ACC112 (cell line): ENCODE results near the gene SHISA8.

Experiments
- H2AFZ ChIP-seq: fragments of 200-600 bp; sonication (generic); one replicate; pipeline ENCODE4 v1.6.0; 2017; ENCODE audit warnings: antibody characterized with exemption, low read length; ENCODE audit not compliant: unreplicated experiment
- H3K27ac ChIP-seq: fragments of 200-600 bp; sonication (generic); 2 replicates; pipeline ENCODE4 v1.5.1; 2014; ENCODE audit warnings: low read depth, mild to moderate bottlenecking, antibody characterized with exemption, low read length, moderate library complexity
- H3K27me3 ChIP-seq: fragments of 200-600 bp; sonication (generic); 2 replicates; pipeline ENCODE4 v1.6.1; 2014; ENCODE audit warnings: mild to moderate bottlenecking, antibody characterized with exemption, low read length, moderate library complexity, mixed read lengths; ENCODE audit not compliant: insufficient read depth
- H3K36me3 ChIP-seq: fragments of 200-600 bp; sonication (generic); 2 replicates; pipeline ENCODE4 v1.6.1; 2016; ENCODE audit warnings: mild to moderate bottlenecking, antibody characterized with exemption, low read length, moderate library complexity, mixed read lengths; ENCODE audit not compliant: insufficient read depth
- H3K4me1 ChIP-seq: fragments of 200-600 bp; sonication (generic); one replicate; pipeline ENCODE4 v1.6.1; 2016; ENCODE audit warnings: low read length, mixed read lengths; ENCODE audit not compliant: insufficient read depth, unreplicated experiment, control insufficient read depth
- H3K4me3 ChIP-seq: fragments of 200-600 bp; sonication (generic); 2 replicates; pipeline ENCODE4 v1.5.1; 2014; ENCODE audit warnings: mild to moderate bottlenecking, low read depth, low read length
- H3K79me2 ChIP-seq: fragments of 200-600 bp; sonication (generic); one replicate; pipeline ENCODE4 v1.6.0; 2016; ENCODE audit warnings: low read length; ENCODE audit not compliant: control insufficient read depth, unreplicated experiment, insufficient read depth

The SHISA8 gene

DNA sequence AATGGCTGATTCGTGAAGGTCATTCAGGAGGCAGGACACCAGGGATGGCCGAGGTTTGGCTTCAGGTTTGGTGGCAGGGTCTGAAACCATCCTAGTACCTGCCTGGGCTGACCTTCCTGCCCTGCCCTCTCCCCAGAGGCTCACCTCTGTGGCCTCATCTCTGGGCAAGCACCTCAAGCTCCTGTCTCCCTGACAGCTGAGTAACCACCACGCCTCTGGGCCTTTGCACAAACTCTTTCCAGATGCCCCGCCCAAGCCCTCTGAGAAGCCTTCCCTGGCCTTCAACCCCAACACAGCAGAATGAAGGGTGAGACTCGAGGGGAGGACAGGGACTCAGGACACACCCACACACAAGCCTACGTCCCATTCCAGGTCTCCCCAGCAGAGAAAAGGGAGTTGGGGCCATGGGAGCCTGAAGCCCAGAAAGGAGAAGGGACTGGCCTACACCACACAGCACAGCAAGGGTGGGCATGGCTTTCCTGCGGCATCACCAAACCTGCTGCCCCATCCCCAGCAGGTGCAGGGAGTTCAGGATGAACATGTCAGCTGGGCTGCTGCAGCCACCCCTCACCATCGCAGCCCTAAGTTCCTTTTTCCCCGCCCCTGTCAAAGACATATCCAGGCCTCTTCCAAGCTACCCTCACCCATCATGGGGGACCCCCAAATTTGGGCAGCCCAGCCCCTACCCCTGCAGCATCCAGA lies 2.4 kb downstream of the SHISA8 start:
- Histone ChIP-seq H3K27ac (no peak overlapping the region), H3K27me3 (peaks cover 50% of the 10 kb centered on the region), H3K4me3 (no peak overlapping the region), H3K4me1 (no peaks in the 10 kb centered on the region), H3K79me2 (no peaks in the 10 kb centered on the region), H2AFZ (no peak overlapping the region), H3K36me3 (no peaks in the 10 kb centered on the region)

DNA sequence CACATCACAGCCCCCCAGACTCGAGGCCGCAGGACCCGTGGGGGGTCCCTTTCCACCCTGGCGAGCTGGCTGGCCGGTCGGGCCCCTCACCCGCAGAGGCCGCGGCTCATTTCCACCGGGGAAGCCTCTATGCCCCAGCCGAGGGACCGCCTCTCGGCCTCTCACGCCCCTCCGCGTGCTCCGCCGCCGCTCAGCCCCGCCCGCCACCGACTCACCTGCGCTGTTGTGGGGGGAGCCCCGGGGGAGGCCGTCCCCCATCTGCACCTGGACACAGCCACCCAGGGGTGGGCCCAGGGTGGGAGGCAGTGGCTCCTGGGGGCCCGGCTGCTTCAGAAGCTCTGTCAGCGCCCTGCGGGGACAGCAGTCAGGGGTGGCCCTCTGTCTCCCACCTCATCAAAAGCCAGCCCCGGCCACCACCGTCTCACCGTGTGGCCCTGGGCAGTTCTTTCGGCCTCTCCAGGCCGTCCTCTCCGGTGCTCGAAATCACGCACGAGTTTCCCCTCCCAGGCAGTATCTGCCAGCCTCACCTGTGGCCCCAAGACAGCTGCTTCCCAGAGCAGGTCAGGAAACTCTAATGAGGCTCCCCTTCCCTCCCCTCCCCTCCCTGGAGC lies 3.8 kb downstream of the SHISA8 start:
- no peaks in the 10 kb centered on the region for H3K36me3 ChIP-seq
- peaks cover 47% of the 10 kb centered on the region for H3K27me3 ChIP-seq
- H3K79me2 ChIP-seq: no peaks in the 10 kb centered on the region
- peak overlapping the region; percentile 61 for H3K4me3 ChIP-seq
- no peaks in the 10 kb centered on the region for H3K4me1 ChIP-seq
- H2AFZ ChIP-seq: no peak overlapping the region
- H3K27ac ChIP-seq: no peak overlapping the region

DNA sequence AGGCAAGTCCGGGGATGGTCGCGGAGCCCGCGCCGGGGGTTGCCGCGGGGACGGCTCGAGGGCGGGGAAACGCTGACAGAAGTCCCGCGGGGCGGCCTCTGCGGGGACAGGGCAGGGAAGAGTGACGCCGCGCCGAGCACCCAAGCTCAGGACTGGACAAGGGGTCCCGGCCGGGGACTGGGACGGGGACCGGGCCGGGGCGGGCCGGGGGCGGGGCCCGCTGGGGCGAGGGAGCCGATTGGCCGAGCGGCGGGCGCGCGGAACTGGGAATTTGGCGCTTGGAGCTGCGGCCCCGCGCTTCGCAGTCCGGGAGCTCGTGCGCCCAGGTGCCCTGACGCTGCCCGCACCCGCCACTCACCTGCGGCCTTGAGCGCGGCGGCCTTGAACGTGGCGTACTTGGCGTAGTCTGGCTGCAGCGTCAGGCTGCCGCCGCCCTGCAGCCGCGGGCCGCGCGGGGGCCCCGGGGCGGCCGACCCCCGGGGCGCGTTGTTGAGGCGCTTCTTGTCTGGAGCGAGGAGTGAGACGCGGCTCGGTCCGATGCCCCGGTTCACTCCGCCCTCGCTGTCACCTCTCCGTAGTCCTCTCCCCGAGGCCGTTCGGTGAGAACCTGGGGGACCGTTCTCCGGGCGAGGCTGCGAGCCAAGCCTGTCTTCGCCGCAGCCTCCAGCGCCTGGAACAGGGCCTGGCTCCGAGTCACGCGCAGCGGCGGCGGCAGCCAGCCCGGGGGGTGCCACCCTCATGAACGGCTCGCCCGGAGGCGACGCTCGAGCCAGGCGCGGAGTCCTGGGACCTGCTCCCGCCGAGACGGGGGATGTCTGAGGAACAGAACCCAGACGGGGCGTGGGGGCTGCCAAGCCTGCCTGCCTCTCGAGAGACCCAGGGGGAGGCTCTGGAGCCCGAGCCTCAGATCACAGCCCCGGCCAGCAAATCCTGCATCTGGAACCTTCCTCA lies 4.5 kb downstream of the SHISA8 start:
- no peaks in the 10 kb centered on the region for H3K79me2 ChIP-seq
- H3K27ac ChIP-seq: no peak overlapping the region
- H3K36me3 ChIP-seq: no peaks in the 10 kb centered on the region
- peak overlapping the region; percentile 61 for H3K4me3 ChIP-seq
- no peaks in the 10 kb centered on the region for H3K4me1 ChIP-seq
- no peak overlapping the region for H2AFZ ChIP-seq
- H3K27me3 ChIP-seq: peaks cover 39% of the 10 kb centered on the region

DNA sequence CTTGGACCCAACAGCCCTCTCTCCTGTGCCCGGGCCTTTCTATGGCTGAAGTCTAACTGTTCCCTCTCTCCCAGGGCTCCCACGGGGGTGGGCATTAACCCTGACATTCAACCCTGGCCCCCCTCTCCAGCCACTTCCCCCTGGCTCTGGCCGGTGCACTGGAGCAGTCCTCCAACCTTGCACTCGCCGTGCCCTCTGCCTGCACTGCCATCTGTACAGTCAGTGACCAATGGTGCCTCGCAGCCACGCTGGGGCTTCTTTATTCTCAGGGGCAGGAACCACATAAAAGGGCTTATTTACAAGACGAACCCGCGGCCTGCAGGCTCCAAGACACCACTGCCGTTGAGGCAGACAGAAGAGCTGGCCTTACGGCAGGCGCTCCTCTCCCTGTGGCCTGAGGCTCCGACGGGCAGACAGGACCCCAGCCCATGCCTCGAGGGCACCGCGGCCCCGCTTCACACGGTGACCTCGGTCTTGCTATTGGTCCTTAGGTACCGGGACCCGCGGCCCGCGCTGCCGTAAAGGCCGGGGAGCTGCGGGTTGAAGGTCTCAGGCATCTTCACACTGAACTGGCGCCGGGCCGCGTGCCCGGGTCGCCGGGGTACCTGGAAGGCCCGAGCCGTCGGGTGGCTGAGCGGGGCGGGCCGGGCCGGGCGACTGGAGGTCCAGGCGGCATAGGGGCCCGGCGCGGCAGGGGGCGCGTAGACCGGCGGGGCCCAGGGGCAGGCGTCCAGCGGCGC lies 5.4 kb downstream of the SHISA8 start:
- Histone ChIP-seq H3K36me3 (no peaks in the 10 kb centered on the region), H3K4me1 (no peaks in the 10 kb centered on the region), H3K27me3 (peaks cover 35% of the 10 kb centered on the region), H3K79me2 (no peaks in the 10 kb centered on the region), H3K27ac (no peak overlapping the region), H2AFZ (no peak overlapping the region), H3K4me3 (no peak overlapping the region)

DNA sequence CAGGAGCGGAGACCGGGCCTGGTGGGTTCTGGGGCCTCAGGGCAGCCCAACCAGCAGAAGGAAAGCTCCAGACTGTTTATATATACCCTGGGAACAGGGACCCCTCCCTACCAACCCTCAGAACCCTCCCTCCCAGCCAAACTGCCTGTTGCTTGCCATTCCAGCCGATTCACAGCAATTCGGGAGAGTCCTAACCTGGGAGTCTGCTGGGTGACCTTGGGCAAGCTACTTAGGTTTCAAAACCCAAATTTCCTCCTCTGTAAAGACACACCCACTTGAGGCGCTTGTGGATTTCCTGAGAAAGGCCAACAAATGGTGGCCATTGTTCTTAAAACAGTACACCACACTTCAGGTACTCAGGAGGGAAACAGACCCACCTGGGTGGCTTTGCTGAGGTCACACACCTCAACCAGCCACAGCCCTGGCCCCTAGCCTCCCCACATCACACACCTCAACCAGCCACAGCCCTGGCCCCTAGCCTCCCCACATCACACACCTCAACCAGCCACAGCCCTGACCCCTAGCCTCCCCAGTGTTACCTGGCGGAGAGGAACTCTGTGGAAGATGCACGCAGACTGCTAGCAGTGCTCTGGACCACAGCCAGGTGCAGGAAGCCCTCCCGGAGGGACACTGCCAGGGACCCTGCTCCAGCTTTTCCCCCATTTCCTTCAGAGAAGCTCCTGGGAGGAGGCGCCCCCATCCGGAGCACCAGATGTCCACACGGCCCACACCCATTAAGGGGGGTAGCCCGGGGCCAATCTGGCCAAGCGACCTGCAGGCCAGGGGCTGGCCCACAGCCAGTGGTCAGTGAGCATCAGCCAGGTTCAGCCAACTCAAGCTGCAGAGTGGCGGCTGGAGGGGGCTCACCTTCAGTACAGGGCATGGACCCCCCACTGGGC lies 6.2 kb downstream of the SHISA8 start:
- Histone ChIP-seq H3K27me3 (peaks cover 35% of the 10 kb centered on the region), H3K36me3 (no peaks in the 10 kb centered on the region), H3K27ac (no peak overlapping the region)

DNA sequence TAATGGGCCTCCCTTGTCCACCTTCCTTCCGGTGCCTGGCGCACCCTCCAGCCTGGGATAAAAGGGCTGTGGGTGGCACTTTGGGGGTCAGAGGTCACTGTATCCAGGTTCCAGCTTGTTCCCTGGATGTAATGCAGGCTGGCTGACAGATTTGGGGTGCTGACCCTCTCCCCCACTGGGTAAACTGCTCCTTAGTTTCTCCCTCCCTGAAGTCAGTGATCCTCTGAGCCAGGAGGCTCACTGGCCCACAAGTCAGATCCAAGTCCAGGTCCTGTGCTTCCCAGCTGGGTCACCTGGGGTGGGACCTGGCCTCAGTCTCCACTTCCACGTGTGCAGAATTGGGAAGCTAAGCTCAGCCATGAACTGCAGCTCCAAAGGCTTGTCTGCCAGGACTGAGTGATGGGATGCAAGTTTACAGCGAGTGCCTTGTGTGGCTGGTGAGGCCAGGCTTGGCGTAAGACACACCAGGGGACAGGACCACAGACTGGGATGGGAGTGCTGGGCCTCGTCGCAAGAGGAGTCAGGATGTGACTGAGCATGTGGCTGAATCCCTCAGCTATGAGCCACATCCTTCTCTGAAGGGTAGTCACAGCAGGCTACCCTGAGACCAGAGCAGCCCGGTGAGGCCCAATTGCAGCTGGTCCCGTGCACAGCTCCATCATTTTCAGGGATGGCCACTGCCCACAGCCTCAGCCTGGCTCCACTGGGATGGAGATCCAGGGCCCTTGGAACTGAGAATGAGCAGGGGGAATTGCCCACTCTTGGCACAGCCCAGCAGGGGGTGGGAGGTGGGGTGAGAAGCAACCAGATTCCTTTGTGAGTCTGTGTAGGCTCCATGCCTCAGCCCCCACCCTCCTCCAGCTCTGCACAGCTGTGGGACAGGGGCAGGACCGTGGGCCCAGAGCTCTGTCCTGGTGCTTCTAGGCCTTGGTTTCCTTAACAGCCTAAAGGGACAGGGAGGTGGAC lies 7.2 kb downstream of the SHISA8 start:
- peaks cover 27% of the 10 kb centered on the region for H3K27me3 ChIP-seq
- no peaks in the 10 kb centered on the region for H3K79me2 ChIP-seq
- H2AFZ ChIP-seq: no peak overlapping the region
- H3K4me3 ChIP-seq: no peak overlapping the region
- no peaks in the 10 kb centered on the region for H3K4me1 ChIP-seq
- H3K27ac ChIP-seq: no peak overlapping the region
- no peaks in the 10 kb centered on the region for H3K36me3 ChIP-seq

More for the DNA sequence above, 6.2 kb downstream of the SHISA8 start:
- Histone ChIP-seq H3K79me2 (no peaks in the 10 kb centered on the region), H3K4me3 (no peak overlapping the region), H3K4me1 (no peaks in the 10 kb centered on the region), H2AFZ (no peak overlapping the region)

DNA sequence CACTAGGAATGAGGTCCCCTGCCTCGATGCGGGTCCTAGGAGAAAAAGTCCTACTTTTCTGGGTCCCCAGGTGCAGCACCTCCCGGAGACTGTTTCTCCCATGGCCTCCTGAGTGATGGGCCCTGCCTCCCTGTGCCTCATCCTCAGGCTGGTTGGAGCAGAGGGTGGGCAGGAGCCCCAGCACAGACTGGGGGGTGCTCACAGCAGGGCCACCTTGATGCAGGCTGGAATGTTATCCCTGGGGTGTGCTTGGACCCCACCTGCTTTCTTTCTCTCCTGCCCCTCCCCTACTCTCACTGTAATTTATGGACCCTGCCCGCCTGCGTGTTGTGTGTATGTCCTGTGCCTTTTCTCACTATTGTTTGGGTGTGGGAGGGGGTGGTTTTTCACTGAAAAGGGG lies 8.1 kb downstream of the SHISA8 start:
- H2AFZ ChIP-seq: no peak overlapping the region
- peaks cover 18% of the 10 kb centered on the region for H3K27me3 ChIP-seq
- H3K27ac ChIP-seq: no peak overlapping the region
- no peaks in the 10 kb centered on the region for H3K36me3 ChIP-seq
- H3K4me1 ChIP-seq: no peaks in the 10 kb centered on the region
- H3K4me3 ChIP-seq: no peak overlapping the region
- H3K79me2 ChIP-seq: no peaks in the 10 kb centered on the region

DNA sequence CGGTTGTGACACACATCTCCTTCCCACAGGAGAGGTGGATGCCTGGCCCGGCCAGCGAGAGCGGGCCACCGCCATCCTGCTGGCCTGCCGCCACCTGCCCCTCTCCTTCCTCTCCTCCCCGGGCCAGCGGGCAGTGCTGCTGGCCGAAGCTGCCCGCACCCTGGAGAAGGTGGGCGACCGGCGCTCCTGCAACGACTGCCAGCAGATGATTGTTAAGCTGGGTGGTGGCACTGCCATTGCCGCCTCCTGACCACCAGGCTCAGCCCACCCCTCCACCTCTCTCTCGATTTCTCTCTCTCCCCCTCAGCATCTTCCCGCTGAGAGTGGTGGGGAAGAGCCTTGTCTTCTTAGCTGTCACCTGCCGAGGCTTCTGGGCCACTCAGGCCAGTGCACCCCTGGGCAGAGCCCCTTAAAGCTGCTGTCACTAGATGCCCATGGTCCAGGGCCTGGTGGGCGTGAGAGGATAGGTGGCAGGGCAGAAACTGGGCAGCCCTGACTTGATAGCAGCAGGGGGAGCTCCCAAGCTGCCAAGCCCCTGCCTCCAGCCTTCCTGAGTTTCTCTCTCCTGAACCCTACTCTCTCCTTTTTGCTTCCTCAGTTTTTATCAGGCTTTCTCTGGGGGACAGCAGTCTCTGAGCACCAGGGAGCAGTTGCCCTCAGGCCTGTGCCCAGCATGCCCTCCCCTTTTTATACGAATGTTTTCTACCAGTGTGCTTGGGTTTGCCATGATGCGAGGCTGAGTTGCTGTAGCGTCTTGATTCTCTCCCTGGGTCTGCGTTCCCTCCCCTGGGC lies 9.3 kb downstream of the SHISA8 start:
- Histone ChIP-seq H3K4me1 (no peaks in the 10 kb centered on the region), H3K27ac (no peak overlapping the region), H3K4me3 (no peak overlapping the region), H3K79me2 (no peaks in the 10 kb centered on the region), H3K36me3 (no peaks in the 10 kb centered on the region), H3K27me3 (peaks cover 6% of the 10 kb centered on the region; the same call in 1 of the 2 replicates), H2AFZ (no peak overlapping the region)
